Colonic mucosa (tissue), 4 donors: ENCODE results near the gene MYL11. TPM values are rescaled to one million over a fixed set of nuclear protein-coding genes. Genes with fewer than 3 reads are reported as not detected.
A peak's percentile ranks its signal among the peaks of the same experiment; 100 is the strongest.

Experiments
- DNase-seq: peaks from one replicate; pipeline ENCODE4 v3.0.0-alpha.2; 2020
- H3K27ac ChIP-seq: fragments of 200-600 bp; one replicate; pipeline ENCODE4 v1.8.0; 2021
- H3K27me3 ChIP-seq: fragments of 200-600 bp; one replicate; pipeline ENCODE4 v1.8.0; 2021
- H3K36me3 ChIP-seq: fragments of 200-600 bp; one replicate; pipeline ENCODE4 v1.8.0; 2021
- H3K4me1 ChIP-seq: fragments of 200-600 bp; one replicate; pipeline ENCODE4 v1.8.0; 2021; ENCODE audit warnings: mild to moderate bottlenecking
- H3K4me3 ChIP-seq: fragments of 200-600 bp; one replicate; pipeline ENCODE4 v1.8.0; 2021
- H3K9ac ChIP-seq, 2 donors: one replicate each; pipeline ENCODE4 v1.7.0; 2013; ENCODE audit warnings: control low read depth in 2 of 2, low read depth in 2 of 2, low read length in 2 of 2
- H3K9me3 ChIP-seq: fragments of 200-600 bp; one replicate; pipeline ENCODE4 v1.8.0; 2021
- intact Hi-C: fragments of 100-400 bp; cut with DNase I; formaldehyde crosslinking; loops from one replicate; pipeline ENCODE4 v1.14.1; 2022
- total RNA-seq, 2 donors: library from RNA; stranded (reverse); fragmentation: NEBNext Ultra II Directional in 1 of 2; extraction: Animal tissue kit (Norgen Biotek cat#: 25700) in 1 of 2; gene quantifications; one replicate each; pipeline ENCODE4 v1.2.1, GENCODE V29; 2021
- TF ChIP-seq, protein P1 (sequence below): fragments of 200-600 bp; IDR thresholded peaks from one replicate; pipeline ENCODE4 v1.8.0; 2022; ENCODE audit warnings: antibody characterized with exemption, mild to moderate bottlenecking
- donor health status: healthy.
- donor health status: DM: no; HTN: no; CAD: no.
- donor health status: DM: no; HTN: no; CAD: no.

Gene MYL11
- total RNA-seq, 2 donors from 2014 or later: 1.1 to 2.2 TPM

DNA sequence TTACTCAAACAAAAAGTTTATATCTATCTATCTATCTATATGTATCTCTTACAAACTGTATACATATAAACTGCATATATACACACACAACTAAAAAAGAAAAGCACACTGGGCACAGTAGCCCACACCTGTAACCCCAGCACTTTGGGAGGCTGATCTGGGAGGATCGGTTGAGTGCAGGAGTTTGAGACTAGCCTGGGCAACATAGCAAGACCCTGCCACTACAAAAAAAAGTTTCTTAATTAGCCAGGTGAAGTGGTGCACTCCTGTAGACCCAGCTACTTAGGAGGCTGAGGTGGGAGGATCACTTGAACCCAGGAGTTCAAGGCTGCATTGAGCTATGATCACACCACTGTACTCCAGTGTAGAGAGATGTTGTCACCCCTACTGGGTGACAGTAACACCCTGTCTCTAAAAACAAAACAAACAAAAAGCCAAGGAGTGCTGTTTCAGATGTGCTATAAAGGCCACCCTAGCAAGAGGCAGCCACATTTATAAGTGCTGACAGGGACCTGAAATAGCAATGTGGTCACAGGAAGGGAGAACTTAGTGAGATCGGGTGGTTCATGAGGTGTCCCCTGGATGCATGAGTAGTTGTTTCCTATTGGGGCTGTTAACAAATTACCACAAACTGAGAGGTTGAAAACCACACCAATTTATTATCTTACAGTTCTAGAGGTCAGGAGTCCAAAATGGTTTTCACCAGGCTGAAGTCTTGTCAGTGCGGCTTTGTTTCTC is 24.3 kb upstream of the MYL11 start:
- intact Hi-C loops: loop anchor here (10.0 kb wide), 1 partner anchor 256 kb away; the partner anchor contains the start of genes TBX6 and YPEL3
- no peak for DNase-seq
- no peak overlapping the region for H3K27ac ChIP-seq

DNA sequence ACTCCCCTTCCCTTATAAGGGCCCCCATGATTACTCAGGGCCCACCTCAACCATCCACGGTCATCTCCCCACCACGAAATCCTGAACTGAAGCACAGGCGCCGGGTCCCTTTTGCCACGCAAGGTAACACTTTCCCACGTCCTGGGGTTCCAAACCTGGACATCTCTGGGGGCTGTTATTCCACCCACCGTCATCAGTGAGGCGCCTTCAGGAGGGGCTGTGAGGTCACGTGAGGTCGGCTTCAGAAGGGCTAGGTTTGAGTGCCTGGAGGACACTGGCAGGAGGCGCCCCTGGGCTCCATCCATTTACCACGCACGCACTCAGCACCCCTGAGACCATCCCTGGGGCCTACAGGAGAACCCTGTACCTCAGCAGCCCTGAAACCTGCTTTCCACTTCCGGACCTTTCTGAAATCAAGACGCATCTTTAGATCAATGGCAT is 23.6 kb upstream of the MYL11 start:
- Histone ChIP-seq H3K36me3 (peaks cover 8% of the 10 kb centered on the region), H3K9me3 (no peaks in the 10 kb centered on the region), H3K4me3 (no peak overlapping the region), H3K27ac (no peak overlapping the region), H3K27me3 (no peaks in the 10 kb centered on the region), H3K9ac (no peak overlapping the region), H3K4me1 (peaks cover 7% of the 10 kb centered on the region)
- TF ChIP-seq, protein P1, sequence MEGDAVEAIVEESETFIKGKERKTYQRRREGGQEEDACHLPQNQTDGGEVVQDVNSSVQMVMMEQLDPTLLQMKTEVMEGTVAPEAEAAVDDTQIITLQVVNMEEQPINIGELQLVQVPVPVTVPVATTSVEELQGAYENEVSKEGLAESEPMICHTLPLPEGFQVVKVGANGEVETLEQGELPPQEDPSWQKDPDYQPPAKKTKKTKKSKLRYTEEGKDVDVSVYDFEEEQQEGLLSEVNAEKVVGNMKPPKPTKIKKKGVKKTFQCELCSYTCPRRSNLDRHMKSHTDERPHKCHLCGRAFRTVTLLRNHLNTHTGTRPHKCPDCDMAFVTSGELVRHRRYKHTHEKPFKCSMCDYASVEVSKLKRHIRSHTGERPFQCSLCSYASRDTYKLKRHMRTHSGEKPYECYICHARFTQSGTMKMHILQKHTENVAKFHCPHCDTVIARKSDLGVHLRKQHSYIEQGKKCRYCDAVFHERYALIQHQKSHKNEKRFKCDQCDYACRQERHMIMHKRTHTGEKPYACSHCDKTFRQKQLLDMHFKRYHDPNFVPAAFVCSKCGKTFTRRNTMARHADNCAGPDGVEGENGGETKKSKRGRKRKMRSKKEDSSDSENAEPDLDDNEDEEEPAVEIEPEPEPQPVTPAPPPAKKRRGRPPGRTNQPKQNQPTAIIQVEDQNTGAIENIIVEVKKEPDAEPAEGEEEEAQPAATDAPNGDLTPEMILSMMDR: no peak
- intact Hi-C loops: loop anchor here (10.0 kb wide), 1 partner anchor 256 kb away; the partner anchor contains the start of genes TBX6 and YPEL3
- DNase-seq: no peak

More for the DNA sequence above, 24.3 kb upstream of the MYL11 start:
- H3K9me3 ChIP-seq: no peaks in the 10 kb centered on the region
- peaks cover 8% of the 10 kb centered on the region for H3K36me3 ChIP-seq
- H3K9ac ChIP-seq: no peak overlapping the region
- H3K4me1 ChIP-seq: peaks cover 7% of the 10 kb centered on the region
- H3K27me3 ChIP-seq: no peaks in the 10 kb centered on the region
- TF ChIP-seq, protein P1: no peak
- no peak overlapping the region for H3K4me3 ChIP-seq

DNA sequence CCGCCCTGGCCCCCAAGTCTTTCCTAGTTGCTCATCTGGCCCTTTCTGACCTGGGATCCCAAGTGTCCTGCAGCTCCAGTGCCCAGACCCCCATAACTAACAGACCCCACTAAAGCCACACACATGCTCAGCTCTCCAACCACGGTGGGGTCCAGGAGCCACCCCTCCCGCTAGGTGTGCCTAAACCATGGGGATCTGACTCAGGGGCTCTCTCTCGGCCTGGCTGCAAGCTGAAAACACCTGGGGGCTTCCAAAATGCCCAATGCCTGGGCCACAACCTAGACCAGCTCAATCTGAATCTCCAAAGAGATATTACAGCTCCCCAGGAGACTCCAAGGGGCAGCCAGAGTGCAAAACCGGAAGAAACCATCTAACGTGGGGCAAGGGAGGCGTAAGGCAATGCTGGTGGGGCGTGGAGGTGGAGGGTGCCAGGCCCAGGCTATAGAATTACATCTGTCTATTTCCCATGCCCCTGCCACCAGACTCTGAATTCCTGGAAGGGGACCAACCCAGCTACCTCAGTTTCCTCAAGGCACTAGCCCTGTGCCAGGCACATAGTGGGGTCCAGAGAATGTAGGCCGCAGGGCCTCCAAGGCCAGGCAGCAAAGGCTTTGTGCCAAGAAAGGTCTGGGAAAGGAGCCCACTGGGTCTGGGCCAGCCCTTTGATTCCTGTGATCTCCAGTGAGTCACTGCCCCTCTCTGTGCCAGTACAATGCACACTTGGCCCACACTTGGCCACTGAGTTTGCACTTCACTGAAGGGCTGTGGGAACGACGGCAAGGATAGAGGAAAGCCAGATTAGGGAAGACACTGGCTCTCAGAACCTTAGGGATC is 22.8 kb upstream of the MYL11 start:
- intact Hi-C loops: loop anchor here (10.0 kb wide), 1 partner anchor 257 kb away; the partner anchor contains the start of genes TBX6 and YPEL3

DNA sequence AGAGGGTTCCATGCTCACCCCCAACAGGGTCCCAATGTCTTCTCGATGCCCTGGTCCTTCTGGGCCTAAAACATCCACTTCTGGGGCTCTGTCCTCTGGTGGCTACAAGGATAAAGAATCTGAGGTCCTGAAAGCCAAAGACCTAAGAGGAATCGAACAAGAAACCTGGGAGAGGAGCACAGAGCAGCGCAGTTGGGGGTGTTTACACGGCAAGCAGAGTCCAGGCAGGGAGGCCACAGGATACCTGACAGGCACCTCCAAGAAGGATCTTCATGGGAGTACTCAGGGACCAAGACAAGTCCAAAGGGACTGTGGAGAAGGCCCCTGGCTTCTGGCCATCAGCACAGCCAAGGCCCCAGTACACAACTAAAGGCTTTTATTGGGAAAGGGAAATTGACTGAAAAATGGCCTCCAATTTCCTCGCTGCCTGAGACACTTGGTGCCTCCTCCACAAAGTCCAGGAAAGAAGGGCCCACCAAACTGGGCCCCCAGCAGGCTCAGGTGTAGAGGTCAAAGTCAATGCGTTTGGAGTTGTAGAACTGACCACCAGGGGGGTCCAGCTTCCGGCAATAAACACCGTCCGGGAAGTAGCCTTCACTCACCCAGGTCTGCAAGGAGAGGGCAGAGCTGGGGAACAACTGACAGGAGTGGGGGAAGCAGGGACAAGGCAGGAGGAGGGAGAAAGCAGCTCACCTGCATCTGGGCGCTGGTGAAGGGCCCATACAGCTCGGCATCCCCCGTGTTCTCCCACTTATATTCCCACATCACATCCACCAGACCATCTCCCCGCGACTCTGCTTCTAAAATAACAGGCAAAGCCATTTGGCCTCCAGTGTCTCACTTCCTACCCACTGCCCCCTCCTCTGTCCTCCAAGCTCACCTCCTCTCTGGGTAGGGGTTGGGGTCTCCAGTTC is 21.9 kb upstream of the MYL11 start:
- TF ChIP-seq, protein P1: no peak

More for the DNA sequence above, 22.8 kb upstream of the MYL11 start:
- TF ChIP-seq, protein P1: no peak
- Histone ChIP-seq H3K27ac (no peak overlapping the region), H3K4me3 (no peak overlapping the region), H3K9me3 (no peaks in the 10 kb centered on the region), H3K9ac (peak overlapping the region in 1 of 2 donors; percentile 30), H3K36me3 (peaks cover 8% of the 10 kb centered on the region), H3K4me1 (peaks cover 7% of the 10 kb centered on the region), H3K27me3 (no peaks in the 10 kb centered on the region)
- peak; percentile 46 for DNase-seq

More for the DNA sequence above, 21.9 kb upstream of the MYL11 start:
- H3K9ac ChIP-seq: no peak overlapping the region
- no peak for DNase-seq
- H3K27ac ChIP-seq: no peak overlapping the region
- no peaks in the 10 kb centered on the region for H3K9me3 ChIP-seq
- H3K4me1 ChIP-seq: peaks cover 7% of the 10 kb centered on the region
- no peaks in the 10 kb centered on the region for H3K27me3 ChIP-seq
- H3K36me3 ChIP-seq: peaks cover 8% of the 10 kb centered on the region
- intact Hi-C loops: loop anchor here (10.0 kb wide), 1 partner anchor 258 kb away; the partner anchor contains the start of genes TBX6 and YPEL3
- H3K4me3 ChIP-seq: no peak overlapping the region
